NK-92 treated with Interleukin-12 subunit alpha and Interleukin-12 subunit beta, amount 100 ng/mL, for 24 hours (cell line): ENCODE data around the gene ANKS1B.
"Not testable (repeated sequence)": the region's sequence is repeated elsewhere in the genome, so short reads cannot be mapped to it uniquely, and the experiment has no call there.

Source experiments
- DNase-seq: peaks from one replicate; lab custom pipeline; 2025; lab: John Stamatoyannopoulos, UW

ANKS1B gene

DNA sequence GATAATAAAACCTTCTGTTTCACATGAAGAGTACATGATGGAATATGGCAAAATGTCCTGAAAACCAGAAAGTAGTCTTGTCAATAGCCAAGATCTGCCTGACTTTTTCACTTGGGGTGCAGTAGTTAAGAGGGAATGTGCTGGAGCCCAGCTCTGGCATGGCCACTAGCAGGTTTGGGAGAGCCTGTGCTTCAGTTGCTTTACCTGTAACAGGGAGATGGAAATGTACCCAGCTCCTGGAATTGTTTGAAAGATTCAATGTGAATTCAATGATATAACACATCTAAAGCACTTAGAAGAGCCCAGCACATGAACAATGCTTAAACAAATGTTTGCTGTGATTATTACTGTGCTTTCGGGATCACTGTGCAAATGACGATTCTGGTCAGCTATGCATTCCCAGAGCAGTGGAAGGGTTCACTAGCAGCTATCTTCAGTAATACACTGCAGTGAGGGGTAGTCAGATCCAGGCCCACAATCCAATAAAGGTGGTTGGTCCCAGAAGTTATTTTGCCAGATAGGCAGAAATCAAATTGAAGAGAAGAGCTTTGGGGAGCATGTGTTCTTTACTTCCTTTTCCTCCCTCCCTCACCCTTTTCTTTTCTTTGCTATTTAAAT, 1114.7 kb downstream of the ANKS1B start:
- DNase-seq: no peak

DNA sequence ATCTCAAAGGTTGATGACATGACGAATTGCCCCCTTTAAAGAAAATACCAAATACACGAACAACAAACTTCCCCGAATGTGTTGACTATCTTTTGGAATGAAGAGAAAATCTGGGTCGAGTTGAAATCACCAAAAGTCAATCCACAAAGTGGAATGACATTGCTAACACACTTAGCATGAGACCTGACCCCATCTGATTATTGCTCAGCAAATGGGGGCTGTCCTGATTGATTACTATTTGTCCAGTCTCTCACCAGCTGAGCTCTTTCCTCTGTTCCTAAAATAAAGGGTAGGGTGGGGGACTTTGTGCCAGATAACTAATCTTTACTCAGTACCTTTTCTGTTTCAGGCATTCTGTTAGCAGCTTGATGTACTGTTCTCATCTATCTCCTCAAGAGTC, 1116.2 kb downstream of the ANKS1B start:
- no peak for DNase-seq

DNA sequence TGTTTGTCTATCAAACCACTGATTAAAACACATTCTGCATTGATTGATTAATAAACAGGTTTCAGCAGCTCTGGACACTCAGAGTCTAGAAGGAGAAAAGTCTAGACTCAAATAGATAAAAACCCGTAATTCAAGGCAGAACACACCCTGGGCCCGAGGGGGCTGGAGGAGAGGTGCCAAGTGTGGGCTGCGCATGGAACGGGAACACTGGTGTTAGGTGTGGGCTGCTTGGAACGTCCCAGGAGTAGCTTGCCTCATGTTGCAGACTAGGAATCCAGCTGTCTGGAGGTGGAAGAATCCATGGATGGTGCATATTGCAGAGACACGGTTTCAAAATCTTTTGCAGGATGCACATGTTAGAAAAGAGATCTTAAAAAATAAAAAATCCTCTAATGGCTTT, 1116.7 kb downstream of the ANKS1B start:
- DNase-seq: no peak

DNA sequence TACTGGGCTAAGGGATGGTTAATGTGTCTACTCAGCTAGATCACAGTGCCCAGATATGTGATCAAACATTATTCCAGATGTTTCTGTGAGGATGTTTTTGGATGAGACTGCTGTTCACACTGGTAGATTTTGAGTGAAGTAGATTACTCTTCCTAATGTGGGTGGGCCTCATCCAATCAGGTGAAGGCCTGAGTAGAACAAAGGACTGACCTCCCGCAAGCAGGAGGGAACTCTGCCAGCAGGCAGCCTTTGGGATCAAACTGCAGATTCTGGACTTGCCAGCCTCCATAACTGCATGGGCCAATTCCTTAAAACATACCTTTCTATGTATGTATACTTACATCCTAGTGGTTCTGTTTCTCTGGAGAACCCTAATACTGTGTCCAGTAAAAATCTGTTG, 1120.4 kb downstream of the ANKS1B start:
- no peak for DNase-seq

GRCh38 chr12:98863167-98863566, 1121.6 kb downstream of the ANKS1B start:
- DNase-seq: no peak

GRCh38 chr12:98861251-98861650, 1123.5 kb downstream of the ANKS1B start:
- no peak for DNase-seq

GRCh38 chr12:98856897-98857540, 1127.7 kb downstream of the ANKS1B start:
- no peak for DNase-seq

GRCh38 chr12:98852181-98852580, 1132.6 kb downstream of the ANKS1B start:
- no peak for DNase-seq

DNA sequence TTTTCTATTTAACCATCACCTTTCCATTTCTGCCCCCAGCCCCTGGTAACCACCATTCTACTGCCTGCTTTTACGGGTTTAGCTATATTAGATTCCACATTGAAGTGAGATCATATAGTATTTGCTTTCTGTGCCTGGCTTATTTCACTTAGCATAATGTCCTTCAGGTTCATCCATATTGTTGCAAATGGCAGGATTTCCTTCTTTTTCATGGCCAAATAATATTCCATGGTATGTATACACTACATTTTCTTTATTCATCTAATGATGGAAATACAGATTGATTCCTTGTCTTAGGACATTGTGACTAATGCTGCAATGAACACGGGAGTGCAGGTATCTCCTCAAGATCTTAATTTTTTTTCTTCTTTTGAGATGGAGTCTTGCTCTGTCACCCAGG, 1137.5 kb downstream of the ANKS1B start:
- no peak for DNase-seq

GRCh38 chr12:98845957-98846356, 1138.8 kb downstream of the ANKS1B start:
- DNase-seq: no peak

GRCh38 chr12:98840325-98840724, 1144.4 kb downstream of the ANKS1B start:
- DNase-seq: no peak

GRCh38 chr12:98838231-98838647, 1146.5 kb downstream of the ANKS1B start:
- no peak for DNase-seq

GRCh38 chr12:98837134-98837752, 1147.5 kb downstream of the ANKS1B start:
- DNase-seq: not testable (repeated sequence)

DNA sequence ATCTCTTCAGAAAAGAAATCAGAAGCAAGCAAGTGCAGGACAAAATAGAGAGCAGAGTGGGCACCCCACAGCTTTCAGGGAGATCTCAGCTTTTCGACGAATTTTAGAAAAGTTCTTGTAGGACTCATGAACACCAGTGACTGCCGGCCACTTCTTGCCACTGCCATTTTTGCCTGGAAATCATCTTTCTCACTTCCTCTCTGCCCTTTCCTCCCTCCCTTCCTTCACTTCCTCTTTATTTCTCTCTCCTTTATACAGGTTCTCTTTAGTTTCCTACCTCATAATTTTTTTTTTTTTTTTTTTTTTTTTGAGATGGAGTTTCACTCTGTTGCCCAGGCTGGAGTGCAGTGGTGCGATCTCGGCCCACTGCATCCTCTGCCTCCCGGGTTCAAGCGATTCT, 1154.1 kb downstream of the ANKS1B start:
- no peak for DNase-seq

GRCh38 chr12:98828802-98829600, 1155.7 kb downstream of the ANKS1B start:
- no peak for DNase-seq

- no peak for DNase-seq
Measured at GRCh38 chr12:98823012-98823411, 1161.7 kb downstream of the ANKS1B start.

GRCh38 chr12:98821866-98822265, 1162.9 kb downstream of the ANKS1B start:
- no peak for DNase-seq

- no peak for DNase-seq
Measured at GRCh38 chr12:98821232-98821631, 1163.5 kb downstream of the ANKS1B start.

DNA sequence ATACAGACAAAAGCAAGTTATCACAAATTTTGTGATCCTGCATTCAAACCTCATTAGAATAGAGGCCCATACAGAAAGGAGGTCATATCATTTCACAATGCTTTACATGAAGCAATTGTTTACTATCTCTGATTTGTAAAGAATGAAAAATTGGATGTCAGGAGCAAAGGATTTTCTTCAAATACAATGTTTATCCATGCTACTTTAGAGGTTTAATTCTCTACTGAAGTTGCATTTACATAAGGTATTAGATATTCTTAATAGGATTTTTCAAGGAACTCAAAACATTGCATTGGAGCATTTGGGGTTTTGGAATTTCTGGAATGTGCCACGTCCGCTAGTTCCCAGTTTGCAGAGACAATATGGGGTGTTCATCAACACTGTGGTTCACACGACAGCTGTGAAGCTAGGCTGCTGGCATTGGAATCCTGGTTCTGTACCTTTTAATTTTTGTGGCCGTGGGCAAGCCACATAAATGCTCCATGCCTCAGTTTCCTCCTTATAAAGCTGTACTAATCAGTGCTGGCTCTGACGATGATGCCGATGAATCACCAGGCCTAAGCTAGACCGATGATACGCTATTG, 1164.8 kb downstream of the ANKS1B start:
- no peak for DNase-seq

DNA sequence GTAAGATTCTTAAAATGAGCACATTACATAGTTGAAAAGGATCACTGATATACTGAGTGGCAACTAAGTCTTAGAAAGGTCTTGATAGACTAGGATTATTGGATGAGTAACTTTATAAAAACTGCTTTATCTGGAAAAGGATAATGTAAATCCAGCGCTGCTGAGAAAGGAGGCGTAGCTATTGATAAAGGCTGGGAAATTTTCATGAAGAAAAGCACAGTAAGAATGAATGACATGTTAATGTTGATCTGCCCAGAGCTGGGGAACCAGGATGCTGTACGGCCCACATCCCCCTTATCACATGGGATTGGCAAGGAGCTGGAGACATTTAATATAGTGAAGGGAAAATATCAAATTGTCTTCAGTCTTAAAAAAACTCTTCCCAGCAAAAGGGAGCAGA, 1165.7 kb downstream of the ANKS1B start:
- no peak for DNase-seq

- no peak for DNase-seq
Measured at GRCh38 chr12:98818239-98818638, 1166.5 kb downstream of the ANKS1B start.

DNA sequence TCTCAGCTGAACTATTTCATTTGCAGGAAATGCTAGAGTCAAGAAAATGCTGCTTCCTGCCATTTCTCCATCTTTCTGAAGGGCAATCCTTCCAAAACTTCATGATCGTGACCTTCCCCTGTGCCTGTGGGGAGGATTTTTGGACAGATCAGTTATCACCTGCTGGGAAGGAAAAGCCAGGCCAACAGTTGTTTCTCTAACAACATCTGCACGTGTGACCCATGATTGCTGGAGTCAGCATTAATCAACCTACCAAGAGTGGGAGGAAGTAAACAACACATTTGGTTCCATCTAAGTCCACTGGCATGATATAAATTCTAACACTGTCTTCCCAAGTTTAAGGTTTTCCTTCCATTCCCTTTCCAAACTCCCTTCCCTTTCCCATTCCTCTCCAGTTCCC, 1167.0 kb downstream of the ANKS1B start:
- DNase-seq: no peak
